ENCODE measurements around the gene OR8G1. TPM values are rescaled to one million over a fixed set of nuclear protein-coding genes. Genes with fewer than 3 reads are reported as not detected.

The OR8G1 gene
- total and polyA plus RNA-seq, 9 of the 15 experiments (the other 6 are each of a cell fraction or from before 2014, with no cell fraction given): 0.03 to 1.4 (median 0.51) TPM; not detected in 1

- TF ChIP-seq HMGN3 (IDR thresholded peaks at IDR 0.05; ENCODE audit: borderline replicate concordance, extremely low read depth, insufficient read length, low read depth, low read length) (peak; percentile 81), FOXM1 (IDR thresholded peaks at IDR 0.05; ENCODE audit: low read depth) (peak; percentile 73; the same call in 1 of the 2 replicates), FOXM1 (CRISPR knock-in tag; IDR thresholded peaks at IDR 0.05; ENCODE audit: low read depth) (no peak), MEIS2 (IDR thresholded peaks at IDR 0.05; ENCODE audit: partially characterized antibody) (peak; percentile 85), ZNF436 (CRISPR knock-in tag; IDR thresholded peaks at IDR 0.05) (no peak), ERF (CRISPR knock-in tag; IDR thresholded peaks at IDR 0.05) (no peak), HES1 (IDR thresholded peaks at IDR 0.05; ENCODE audit: low read depth) (peak; percentile 91), TSC22D4 (tag; IDR thresholded peaks at IDR 0.05) (no peak), SRSF7 (optimal IDR thresholded peaks at IDR 0.05; ENCODE audit: low read depth, low read length) (no peak), HMBOX1 (IDR thresholded peaks at IDR 0.05) (peak; percentile 94), JUND (IDR thresholded peaks at IDR 0.05; ENCODE audit: borderline replicate concordance, low read depth, low read length) (peak; percentile 91), JUND (tag; IDR thresholded peaks at IDR 0.05; ENCODE audit: borderline replicate concordance, low read depth, low read length) (peak; percentile 71; the same call in 1 of the 3 replicates), CBFA2T3 (IDR thresholded peaks at IDR 0.05) (peak; percentile 92), EWSR1 (IDR thresholded peaks at IDR 0.05; ENCODE audit: borderline replicate concordance, low read depth, partially characterized antibody) (no peak), PTTG1 (tag; IDR thresholded peaks at IDR 0.05; ENCODE audit: low read depth) (no peak), TRIM24 (IDR thresholded peaks at IDR 0.05) (peak; percentile 84 to 90), GATAD2B (IDR thresholded peaks at IDR 0.05; ENCODE audit: borderline replicate concordance) (peak; percentile 76; the same call in 1 of the 2 replicates), ETS2 (tag; IDR thresholded peaks at IDR 0.05; ENCODE audit: borderline replicate concordance, poor library complexity, severe bottlenecking) (no peak), ZNF282 (CRISPR knock-in tag; IDR thresholded peaks at IDR 0.05) (no peak), ID3 (CRISPR knock-in tag; IDR thresholded peaks at IDR 0.05) (no peak), ID3 (tag; IDR thresholded peaks at IDR 0.05) (no peak), NR2C2 (CRISPR knock-in tag; IDR thresholded peaks at IDR 0.05) (no peak), NR2C2 (tag; IDR thresholded peaks at IDR 0.05) (peak; percentile 63; the same call in 1 of the 2 replicates), STAG1 (CRISPR knock-in tag; IDR thresholded peaks at IDR 0.05; ENCODE audit: borderline replicate concordance) (no peak), TEAD4 (IDR thresholded peaks at IDR 0.05; ENCODE audit: low read length) (peak; percentile 96), TEAD4 (CRISPR knock-in tag; IDR thresholded peaks at IDR 0.05; ENCODE audit: borderline replicate concordance) (no peak), NCOA2 (IDR thresholded peaks at IDR 0.05; ENCODE audit: partially characterized antibody in 2 of 2) (peak; percentile 46), ESRRA (IDR thresholded peaks at IDR 0.05; ENCODE audit: borderline replicate concordance, low read depth) (peak; percentile 95; the same call in 1 of the 2 replicates), SOX6 (IDR thresholded peaks at IDR 0.05) (peak; percentile 90)
Measured at GRCh38 chr11:124276081-124276480, 35.2 kb downstream of the OR8G1 start (continued).

Measured in K562 (cell line).